Measurements from ENCODE around the gene CAPN8.

CAPN8 gene

DNA sequence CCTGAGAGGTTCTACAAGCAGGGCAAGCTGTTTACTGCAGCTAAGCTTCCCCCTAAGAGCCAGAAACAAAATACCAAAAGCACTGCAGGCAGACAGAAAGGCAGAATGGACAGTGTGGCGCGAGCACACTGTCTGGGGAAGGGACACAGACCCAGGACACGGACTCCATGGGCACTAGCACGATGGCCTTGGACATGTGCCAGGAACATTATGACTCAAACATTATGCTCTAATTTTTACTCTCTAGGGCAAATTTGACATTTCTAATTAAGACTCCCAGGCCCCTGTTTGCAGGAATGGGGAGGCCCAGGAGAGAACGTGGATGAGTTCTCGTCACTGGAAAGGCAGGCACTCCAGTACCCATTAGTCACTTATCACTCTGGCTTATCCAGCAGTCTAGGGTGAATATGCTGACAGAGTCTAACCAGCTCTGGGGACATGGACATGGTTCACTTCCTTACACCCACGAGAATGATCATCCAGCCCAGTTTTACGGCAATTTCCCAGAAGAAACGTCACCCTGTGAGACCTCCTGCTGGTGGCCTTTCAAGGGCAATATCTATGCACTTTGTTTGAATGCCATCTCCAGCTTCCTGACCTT, 45.1 kb downstream of the CAPN8 start:
- Histone ChIP-seq H3K27me3 (no peaks in the 10 kb centered on the region), H3K4me1 (peaks cover 8% of the 10 kb centered on the region), H3K9me3 (no peaks in the 10 kb centered on the region), H3K4me3 (ENCODE audit: low read depth, low read length) (no peak overlapping the region), H3K36me3 (no peaks in the 10 kb centered on the region)
- DNase-seq = peak; percentile 72
- TF ChIP-seq, protein P1, sequence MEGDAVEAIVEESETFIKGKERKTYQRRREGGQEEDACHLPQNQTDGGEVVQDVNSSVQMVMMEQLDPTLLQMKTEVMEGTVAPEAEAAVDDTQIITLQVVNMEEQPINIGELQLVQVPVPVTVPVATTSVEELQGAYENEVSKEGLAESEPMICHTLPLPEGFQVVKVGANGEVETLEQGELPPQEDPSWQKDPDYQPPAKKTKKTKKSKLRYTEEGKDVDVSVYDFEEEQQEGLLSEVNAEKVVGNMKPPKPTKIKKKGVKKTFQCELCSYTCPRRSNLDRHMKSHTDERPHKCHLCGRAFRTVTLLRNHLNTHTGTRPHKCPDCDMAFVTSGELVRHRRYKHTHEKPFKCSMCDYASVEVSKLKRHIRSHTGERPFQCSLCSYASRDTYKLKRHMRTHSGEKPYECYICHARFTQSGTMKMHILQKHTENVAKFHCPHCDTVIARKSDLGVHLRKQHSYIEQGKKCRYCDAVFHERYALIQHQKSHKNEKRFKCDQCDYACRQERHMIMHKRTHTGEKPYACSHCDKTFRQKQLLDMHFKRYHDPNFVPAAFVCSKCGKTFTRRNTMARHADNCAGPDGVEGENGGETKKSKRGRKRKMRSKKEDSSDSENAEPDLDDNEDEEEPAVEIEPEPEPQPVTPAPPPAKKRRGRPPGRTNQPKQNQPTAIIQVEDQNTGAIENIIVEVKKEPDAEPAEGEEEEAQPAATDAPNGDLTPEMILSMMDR (IDR thresholded peaks at IDR 0.05; ENCODE audit: low read depth, low read length) = no peak

DNA sequence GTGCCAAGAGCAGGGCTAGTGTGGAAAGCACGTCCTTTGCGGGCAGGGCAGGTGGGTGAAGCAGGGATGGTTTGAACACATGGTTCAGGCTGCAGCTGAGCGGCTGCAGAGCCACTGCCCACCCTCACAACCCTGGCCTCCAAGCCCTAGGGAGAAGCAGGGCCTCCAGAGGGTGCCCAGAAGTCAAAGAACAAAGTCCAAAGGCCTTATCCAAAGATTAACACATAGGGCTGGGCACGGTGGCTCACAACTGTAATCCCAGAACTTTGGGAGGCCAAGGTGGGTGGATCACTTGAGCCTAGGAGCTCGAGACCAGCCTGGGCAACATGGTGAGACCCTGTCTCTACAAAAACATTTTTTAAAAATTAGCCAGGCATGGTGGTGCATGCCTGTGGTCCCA, 46.8 kb downstream of the CAPN8 start:
- H3K4me1 ChIP-seq = peaks cover 8% of the 10 kb centered on the region
- TF ChIP-seq, protein P1 (IDR thresholded peaks at IDR 0.05; ENCODE audit: low read depth, low read length) = no peak
- H3K9me3 ChIP-seq = no peaks in the 10 kb centered on the region
- no peaks in the 10 kb centered on the region for H3K27me3 ChIP-seq
- no peak overlapping the region for H3K4me3 ChIP-seq (ENCODE audit: low read depth, low read length)
- H3K36me3 ChIP-seq = no peaks in the 10 kb centered on the region
- no peak for DNase-seq

DNA sequence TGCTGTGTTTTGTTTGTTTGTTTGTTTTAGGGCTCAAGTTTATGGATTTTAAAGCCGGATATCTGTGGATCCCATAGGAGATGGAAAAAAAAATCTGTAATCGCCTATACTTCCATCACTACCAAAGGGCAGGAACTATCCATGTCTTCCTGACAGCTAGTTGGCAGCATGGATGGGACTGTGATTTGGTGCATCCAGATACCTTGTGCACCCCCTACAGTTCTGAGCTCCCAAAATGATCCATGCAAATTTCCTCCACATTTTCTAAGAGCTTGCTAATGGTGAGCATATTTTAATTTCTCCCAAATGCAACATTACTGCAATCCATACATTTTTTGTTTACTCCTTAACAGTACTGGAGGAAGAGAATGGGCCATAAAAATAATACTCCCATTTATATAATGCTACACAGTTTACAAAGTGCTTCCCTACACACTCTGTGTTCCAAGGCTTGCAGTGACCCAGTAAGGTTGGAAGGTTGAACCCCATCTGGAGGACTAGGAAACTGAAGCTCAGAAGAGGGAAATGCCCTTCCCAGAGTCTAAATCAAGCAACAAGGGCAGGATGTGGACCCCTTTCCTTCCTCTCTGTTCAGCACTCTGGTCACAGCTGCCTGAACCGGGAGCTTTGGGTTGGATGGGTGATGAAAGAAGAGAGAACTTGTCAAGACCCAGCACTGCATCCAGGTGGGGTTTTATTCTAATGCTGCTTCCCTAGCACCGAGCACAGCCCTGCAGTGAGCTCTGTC, 48.0 kb downstream of the CAPN8 start:
- DNase-seq = no peak
- TF ChIP-seq, protein P1 (IDR thresholded peaks at IDR 0.05; ENCODE audit: low read depth, low read length) = no peak
- Histone ChIP-seq H3K9me3 (no peaks in the 10 kb centered on the region), H3K36me3 (no peaks in the 10 kb centered on the region), H3K27me3 (no peaks in the 10 kb centered on the region), H3K4me3 (ENCODE audit: low read depth, low read length) (no peak overlapping the region), H3K4me1 (peaks cover 8% of the 10 kb centered on the region)

DNA sequence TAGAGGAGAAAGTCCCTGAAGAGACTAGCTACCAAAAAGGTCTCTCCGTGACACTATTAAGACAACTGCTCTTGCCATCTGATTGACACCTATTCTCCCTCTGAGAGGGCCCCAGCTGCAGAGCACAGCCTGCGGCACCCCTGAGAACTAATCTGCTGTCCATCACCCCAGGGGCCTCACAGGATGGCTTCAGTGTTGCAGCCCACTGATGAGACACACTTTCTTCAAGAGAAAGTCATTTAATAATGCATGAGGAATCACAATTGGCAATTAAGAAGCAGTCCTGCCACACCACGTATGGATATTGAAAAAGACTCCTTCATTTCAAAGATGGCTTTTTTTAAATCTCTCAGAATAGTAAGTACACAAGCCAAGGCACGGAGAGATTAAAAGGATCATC, 48.9 kb downstream of the CAPN8 start:
- TF ChIP-seq, protein P1 (IDR thresholded peaks at IDR 0.05; ENCODE audit: low read depth, low read length) = no peak
- no peaks in the 10 kb centered on the region for H3K36me3 ChIP-seq
- no peak overlapping the region for H3K4me3 ChIP-seq (ENCODE audit: low read depth, low read length)
- no peak for DNase-seq
- H3K4me1 ChIP-seq = peaks cover 8% of the 10 kb centered on the region
- H3K9me3 ChIP-seq = no peaks in the 10 kb centered on the region
- H3K27me3 ChIP-seq = no peaks in the 10 kb centered on the region

DNA sequence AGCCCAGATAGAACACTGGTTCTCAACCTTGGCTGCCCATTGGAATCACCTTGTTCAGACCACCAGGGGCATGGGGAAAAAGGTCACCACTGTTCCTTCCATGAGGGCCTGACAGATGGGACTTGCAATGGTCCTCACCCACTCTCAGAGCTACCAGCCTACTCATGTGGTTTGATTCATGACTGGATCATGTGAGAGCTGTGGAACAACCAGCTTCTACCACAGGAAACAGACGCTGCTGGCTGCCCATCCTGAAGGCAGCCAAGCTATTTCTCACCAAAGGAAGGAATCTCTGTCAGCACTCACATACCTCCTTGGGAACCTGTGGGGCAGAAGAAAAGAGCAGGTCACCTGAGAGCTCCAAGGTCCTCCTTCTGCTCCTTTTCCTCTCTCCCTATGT, 53.6 kb downstream of the CAPN8 start:
- Histone ChIP-seq H3K36me3 (no peaks in the 10 kb centered on the region), H3K4me1 (no peaks in the 10 kb centered on the region), H3K4me3 (ENCODE audit: low read depth, low read length) (no peak overlapping the region), H3K27me3 (no peaks in the 10 kb centered on the region), H3K9me3 (no peaks in the 10 kb centered on the region)
- TF ChIP-seq, protein P1 (IDR thresholded peaks at IDR 0.05; ENCODE audit: low read depth, low read length) = no peak
- DNase-seq = no peak

DNA sequence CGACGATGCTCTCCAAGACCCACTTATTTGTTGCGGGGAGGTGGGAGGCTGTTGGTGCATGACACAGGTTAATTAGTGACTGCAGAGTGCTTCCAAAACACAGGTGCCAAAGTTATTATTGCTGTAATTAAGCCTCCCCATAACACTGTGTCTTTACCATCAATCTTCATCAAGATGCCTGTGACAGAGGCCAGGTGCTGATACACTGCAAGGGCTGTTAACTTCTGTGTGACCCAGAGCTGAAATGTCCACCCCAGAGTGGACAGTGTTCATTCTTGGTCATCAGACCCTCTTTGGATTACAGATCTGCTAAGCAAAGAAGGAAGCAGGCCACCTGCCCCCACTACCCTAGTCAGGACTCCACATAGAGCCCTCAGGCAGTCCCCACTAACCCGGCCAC, 55.5 kb downstream of the CAPN8 start:
- Histone ChIP-seq H3K36me3 (no peaks in the 10 kb centered on the region), H3K4me1 (no peaks in the 10 kb centered on the region), H3K27me3 (no peaks in the 10 kb centered on the region), H3K4me3 (ENCODE audit: low read depth, low read length) (no peak overlapping the region), H3K9me3 (no peaks in the 10 kb centered on the region)
- TF ChIP-seq, protein P1 (IDR thresholded peaks at IDR 0.05; ENCODE audit: low read depth, low read length) = no peak
- no peak for DNase-seq

All from BE2C (cell line).